ENCODE results near the gene MICAL1. TPM values are rescaled to one million over a fixed set of nuclear protein-coding genes. Genes with fewer than 3 reads are reported as not detected.

MICAL1 gene
- total and polyA plus RNA-seq, 2 of the 8 experiments (the other 6 are each of a cell fraction or from before 2014, with no cell fraction given): 42.5 to 55.4 TPM

GRCh38 chr6:109498052-109498451 lies 42.5 kb upstream of the MICAL1 start:
- Histone ChIP-seq H2BK5ac (ENCODE audit: low read depth, low read length) (no peak overlapping the region), H2BK120ac (replicated peaks; ENCODE audit: low read depth, low read length) (no peak overlapping the region), H3K9me3 (ENCODE audit: insufficient read depth in 2 of 2, low read depth in 1 of 2, low read length in 1 of 2) (no peaks in the 10 kb centered on the region), H4K8ac (ENCODE audit: extremely low read depth, insufficient read depth, low read length) (no peak overlapping the region), H4K20me1 (replicated peaks in 1 of 2; ENCODE audit: control insufficient read depth in 1 of 2, insufficient read depth in 2 of 2, low read length in 2 of 2) (no peaks in the 10 kb centered on the region), H3K79me2 (ENCODE audit: control insufficient read depth in 1 of 2, insufficient read depth in 2 of 2, low read length in 2 of 2) (no peaks in the 10 kb centered on the region), H3K23me2 (ENCODE audit: low read depth, low read length) (no peaks in the 10 kb centered on the region; the same call in 1 of the 2 replicates), H3K56ac (replicated peaks; ENCODE audit: insufficient read length, low read depth, low read length) (no peak overlapping the region), H3K4me1 (replicated peaks in 1 of 4; ENCODE audit: control insufficient read depth in 3 of 4, insufficient read depth in 4 of 4, low read length in 3 of 4) (peaks cover 5 to 12% (median 9%) of the 10 kb centered on the region in 4 experiments), H3K4me2 (ENCODE audit: insufficient read depth in 1 of 2, low read depth in 2 of 2, low read length in 2 of 2) (no peak overlapping the region), H3K36me3 (ENCODE audit: control insufficient read depth in 2 of 4, insufficient read depth in 4 of 4, low read length in 3 of 4) (no peaks in the 10 kb centered on the region), H4K5ac (ENCODE audit: insufficient read length, low read depth, low read length) (no peak overlapping the region), H2BK20ac (ENCODE audit: low read length) (no peak overlapping the region), H3K18ac (ENCODE audit: extremely low read depth, low read length) (no peak overlapping the region), H3K27me3 (replicated peaks in 1 of 4; ENCODE audit: control insufficient read depth in 3 of 4, extremely low read depth in 1 of 4, insufficient read depth in 3 of 4, low read length in 3 of 4) (no peaks in the 10 kb centered on the region), H4K91ac (replicated peaks; ENCODE audit: insufficient read length, low read length) (no peak overlapping the region), H3K4ac (replicated peaks; ENCODE audit: insufficient read length, low read depth, low read length) (no peak overlapping the region), H2AK5ac (ENCODE audit: low read depth, low read length) (no peak overlapping the region), H2AFZ (ENCODE audit: low read length) (no peak overlapping the region), H3K27ac (ENCODE audit: low read depth, low read length) (no peak overlapping the region), H3K9ac (replicated peaks in 1 of 4; ENCODE audit: extremely low read depth in 1 of 4, low read depth in 3 of 4, low read length in 3 of 4) (no peak overlapping the region), H3K4me3 (ENCODE audit: extremely low read depth in 1 of 4, insufficient read depth in 2 of 4, low read depth in 3 of 4, low read length in 4 of 4) (no peak overlapping the region), H2BK12ac (ENCODE audit: low read depth, low read length) (no peak overlapping the region), H3K14ac (ENCODE audit: insufficient read length) (no peak overlapping the region), H2BK15ac (ENCODE audit: low read length) (no peak overlapping the region), H3K79me1 (ENCODE audit: low read depth, low read length) (no peaks in the 10 kb centered on the region), H3K23ac (ENCODE audit: insufficient read length) (no peak overlapping the region)
- POLR2A ChIA-PET (ENCODE audit: partially characterized antibody): interaction anchor here (1.0 kb wide), 1 partner anchor 43 kb away, joined by 3 read pairs; the partner anchor contains the start of gene MICAL1
- DNase-seq (ENCODE audit: low read depth in 1 of 2, low spot score in 2 of 2) (no peak), FAIRE-seq (no peak)
- CTCF ChIA-PET (ENCODE audit: partially characterized antibody): no interaction called here
- 54% methylated on average over 4 of the region's 4 CpGs; no CpG with 5 or more reads in 1 of the 2 experiments for WGBS, 2 experiments (ENCODE audit: extremely low coverage in 1 of 2, insufficient coverage in 1 of 2, insufficient read length in 1 of 2, insufficient replicate concordance in 2 of 2, low coverage in 1 of 2, low lambda C conversion rate in 2 of 2, missing lambda C conversion rate in 1 of 2)
- TF ChIP-seq SUZ12 (IDR thresholded peaks at IDR 0.05; ENCODE audit: low read length) (no peak), CBX5 (IDR thresholded peaks at IDR 0.05; ENCODE audit: low read depth, low read length) (no peak), ATF3 (IDR thresholded peaks at IDR 0.05; ENCODE audit: insufficient read depth, low read depth, low read length) (no peak), YY1 (IDR thresholded peaks at IDR 0.05; ENCODE audit: low read depth, low read length) (no peak), CTCF (IDR thresholded peaks at IDR 0.05; ENCODE audit: control extremely low read depth in 1 of 3, insufficient read depth in 1 of 3, low read depth in 1 of 3, low read length in 3 of 3) (no peak), EZH2 (IDR thresholded peaks at IDR 0.05; ENCODE audit: low read depth, low read length, severe bottlenecking) (no peak), SIRT6 (IDR thresholded peaks at IDR 0.05; ENCODE audit: low read length) (no peak), SP4 (IDR thresholded peaks at IDR 0.05; ENCODE audit: low read length) (no peak), E2F6 (IDR thresholded peaks at IDR 0.05) (no peak), BRCA1 (IDR thresholded peaks at IDR 0.05; ENCODE audit: low read depth, low read length) (no peak), ASH2L (IDR thresholded peaks at IDR 0.05; ENCODE audit: low read length) (no peak)

Data from H1 (cell line).